ENCODE results near the gene SHB.

Gene SHB

DNA sequence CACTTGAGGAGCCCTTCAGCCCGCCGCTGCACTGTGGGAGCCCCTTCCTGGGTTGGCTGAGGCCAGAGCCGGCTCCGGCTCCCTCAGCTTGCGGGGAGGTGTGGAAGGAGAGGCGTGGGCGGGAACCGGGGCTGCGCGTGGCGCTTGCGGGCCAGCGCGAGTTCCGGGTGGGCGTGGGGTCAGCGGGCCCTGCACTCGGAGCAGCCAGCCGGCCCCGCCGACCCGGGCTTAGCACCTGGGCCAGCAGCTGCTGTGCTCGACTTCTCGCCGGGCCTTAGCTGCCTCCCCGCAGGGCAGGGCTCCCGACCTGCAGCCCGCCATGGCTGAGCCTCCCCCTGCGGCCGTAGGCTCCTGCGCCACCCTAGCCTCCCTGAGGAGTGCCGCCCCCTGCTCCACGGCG, 6.2 kb upstream of the SHB start:
- Mint-ChIP-seq H3K36me3 (no peaks in the 10 kb centered on the region), H3K4me3 (no peak overlapping the region), H3K27ac (no peak overlapping the region), H3K9me3 (ENCODE audit: low read depth) (no peaks in the 10 kb centered on the region), H3K4me1 (ENCODE audit: low read depth) (peaks cover 13% of the 10 kb centered on the region), H3K27me3 (peaks cover 12% of the 10 kb centered on the region)

DNA sequence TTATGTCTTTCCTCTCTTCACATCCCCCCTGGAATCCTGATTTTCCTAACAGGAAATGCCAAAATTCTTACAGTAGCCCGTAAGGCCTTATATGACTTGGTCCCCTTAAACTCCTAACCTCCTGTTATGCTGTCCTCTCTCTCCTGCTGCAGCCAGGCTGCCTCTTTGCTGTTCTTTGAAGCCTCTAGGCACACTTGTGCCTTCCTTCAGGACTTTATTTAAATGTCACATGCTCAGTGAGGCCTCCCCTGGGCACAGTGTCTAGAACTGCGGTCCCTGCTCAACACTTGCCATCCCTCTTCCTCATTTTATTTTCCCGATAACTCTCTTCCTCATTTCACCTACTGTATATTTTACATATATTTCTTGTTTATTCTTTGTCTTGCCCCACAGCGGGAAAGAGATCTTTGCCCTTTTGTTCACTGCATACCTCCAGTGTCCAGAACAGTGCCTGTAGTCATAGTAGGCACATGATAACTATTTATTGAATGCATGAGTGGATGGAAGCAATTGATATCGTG, 5.5 kb upstream of the SHB start:
- Mint-ChIP-seq H3K36me3 (no peaks in the 10 kb centered on the region), H3K4me3 (no peak overlapping the region), H3K4me1 (ENCODE audit: low read depth) (peaks cover 17% of the 10 kb centered on the region), H3K9me3 (ENCODE audit: low read depth) (no peaks in the 10 kb centered on the region), H3K27ac (no peak overlapping the region), H3K27me3 (peaks cover 12% of the 10 kb centered on the region)

DNA sequence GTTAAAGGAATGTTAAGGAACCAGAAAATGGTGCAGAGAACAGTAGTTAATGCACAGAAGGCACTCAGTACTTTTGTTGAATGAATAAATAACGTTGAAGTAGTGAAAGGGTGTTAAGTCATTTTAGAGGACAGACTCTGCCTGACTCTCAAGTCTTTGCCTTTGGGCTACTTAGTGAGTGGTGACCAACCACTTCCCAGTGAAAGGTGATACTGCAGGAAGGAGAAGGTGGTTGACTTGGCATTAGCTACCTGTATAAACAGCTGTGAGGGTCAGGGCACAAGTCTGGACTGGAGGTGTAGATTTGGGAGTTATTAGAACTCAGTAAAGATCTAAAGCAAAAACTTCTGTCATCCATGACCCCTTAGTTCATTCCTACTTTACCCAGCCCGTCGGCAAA, 4.9 kb upstream of the SHB start:
- Mint-ChIP-seq H3K4me1 (ENCODE audit: low read depth) (peaks cover 17% of the 10 kb centered on the region), H3K36me3 (no peaks in the 10 kb centered on the region), H3K27ac (no peak overlapping the region), H3K27me3 (peaks cover 7% of the 10 kb centered on the region), H3K4me3 (no peak overlapping the region), H3K9me3 (ENCODE audit: low read depth) (no peaks in the 10 kb centered on the region)

DNA sequence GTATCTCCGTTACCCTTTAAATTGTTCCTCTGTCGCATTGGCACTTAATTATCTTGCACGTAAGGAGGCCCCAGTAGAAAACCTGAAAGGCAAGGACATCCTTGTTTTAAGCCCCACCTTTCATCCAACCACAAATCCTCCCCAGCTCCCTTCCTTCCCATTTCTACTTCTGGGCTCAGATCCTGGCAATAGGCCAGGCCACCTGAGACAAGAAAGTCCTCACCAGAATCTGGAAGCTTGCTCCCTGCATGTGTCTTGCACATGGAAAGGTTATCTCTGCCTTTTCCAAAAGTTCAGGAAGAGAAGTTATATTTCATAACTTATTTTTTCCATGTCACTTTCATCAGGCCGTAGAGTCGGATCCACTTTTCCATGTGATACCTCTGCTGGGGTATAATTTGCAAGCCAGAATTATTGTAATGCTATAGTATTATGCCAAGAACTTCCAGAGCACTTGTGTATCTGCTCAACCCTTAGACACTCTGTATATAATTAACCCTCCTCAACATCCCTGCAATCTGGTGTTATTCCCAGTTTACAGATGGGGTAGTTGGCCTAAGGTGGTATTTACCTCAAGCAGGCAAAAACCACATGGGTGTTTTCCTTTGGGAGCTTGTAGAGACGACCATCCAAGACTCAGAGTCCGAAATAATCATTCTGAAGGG, 2.6 kb upstream of the SHB start:
- Mint-ChIP-seq H3K4me1 (ENCODE audit: low read depth) (peaks cover 22% of the 10 kb centered on the region), H3K36me3 (no peaks in the 10 kb centered on the region), H3K27me3 (peaks cover 2% of the 10 kb centered on the region), H3K27ac (no peak overlapping the region), H3K9me3 (ENCODE audit: low read depth) (no peaks in the 10 kb centered on the region), H3K4me3 (no peak overlapping the region)

DNA sequence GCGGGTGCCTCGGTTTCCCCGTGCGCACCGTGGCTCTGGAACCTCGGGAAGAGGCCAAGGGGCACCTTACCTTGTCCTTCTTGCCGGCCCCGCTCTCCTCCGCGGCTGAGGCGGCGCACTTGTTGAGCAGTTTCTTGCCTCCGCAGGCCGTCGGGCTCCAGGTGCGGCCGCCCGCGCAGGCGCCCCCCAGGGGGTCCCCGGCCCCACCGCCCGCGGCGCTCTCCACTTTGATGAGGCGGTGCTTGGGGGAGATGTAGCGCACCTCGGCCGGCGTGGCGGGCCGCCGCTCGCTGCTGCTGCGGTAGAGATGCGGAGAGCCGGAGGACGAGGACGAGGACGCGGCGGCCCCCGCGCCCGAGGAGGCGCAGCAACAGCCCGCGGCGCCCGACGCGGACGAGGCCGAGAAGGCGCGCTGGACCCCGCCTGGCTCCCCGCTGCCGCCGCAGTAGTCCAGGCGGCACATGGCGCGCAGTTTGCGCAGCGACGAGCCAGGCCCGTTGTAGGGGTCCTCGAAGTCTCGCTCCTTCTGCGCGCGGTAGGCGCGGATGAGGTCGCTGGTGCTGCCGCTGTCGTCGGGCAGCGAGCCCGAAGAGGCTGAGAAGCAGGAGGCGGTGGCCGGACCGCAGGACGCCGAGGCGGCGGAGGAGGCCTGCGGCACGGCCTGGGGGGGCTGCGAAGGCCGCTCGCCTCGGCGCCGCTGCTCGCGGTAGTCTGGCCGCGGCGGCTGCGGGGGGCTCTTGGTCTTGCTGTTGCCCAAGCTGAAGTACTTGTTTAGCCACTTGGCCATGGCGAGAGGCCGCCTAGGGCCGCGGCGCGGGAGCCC, 957 bp downstream of the SHB start:
- Mint-ChIP-seq H3K27ac (no peak overlapping the region), H3K36me3 (no peaks in the 10 kb centered on the region), H3K4me1 (ENCODE audit: low read depth) (peaks cover 24% of the 10 kb centered on the region), H3K27me3 (peaks cover 1% of the 10 kb centered on the region), H3K9me3 (ENCODE audit: low read depth) (no peaks in the 10 kb centered on the region), H3K4me3 (peak overlapping the region; percentile 86)

DNA sequence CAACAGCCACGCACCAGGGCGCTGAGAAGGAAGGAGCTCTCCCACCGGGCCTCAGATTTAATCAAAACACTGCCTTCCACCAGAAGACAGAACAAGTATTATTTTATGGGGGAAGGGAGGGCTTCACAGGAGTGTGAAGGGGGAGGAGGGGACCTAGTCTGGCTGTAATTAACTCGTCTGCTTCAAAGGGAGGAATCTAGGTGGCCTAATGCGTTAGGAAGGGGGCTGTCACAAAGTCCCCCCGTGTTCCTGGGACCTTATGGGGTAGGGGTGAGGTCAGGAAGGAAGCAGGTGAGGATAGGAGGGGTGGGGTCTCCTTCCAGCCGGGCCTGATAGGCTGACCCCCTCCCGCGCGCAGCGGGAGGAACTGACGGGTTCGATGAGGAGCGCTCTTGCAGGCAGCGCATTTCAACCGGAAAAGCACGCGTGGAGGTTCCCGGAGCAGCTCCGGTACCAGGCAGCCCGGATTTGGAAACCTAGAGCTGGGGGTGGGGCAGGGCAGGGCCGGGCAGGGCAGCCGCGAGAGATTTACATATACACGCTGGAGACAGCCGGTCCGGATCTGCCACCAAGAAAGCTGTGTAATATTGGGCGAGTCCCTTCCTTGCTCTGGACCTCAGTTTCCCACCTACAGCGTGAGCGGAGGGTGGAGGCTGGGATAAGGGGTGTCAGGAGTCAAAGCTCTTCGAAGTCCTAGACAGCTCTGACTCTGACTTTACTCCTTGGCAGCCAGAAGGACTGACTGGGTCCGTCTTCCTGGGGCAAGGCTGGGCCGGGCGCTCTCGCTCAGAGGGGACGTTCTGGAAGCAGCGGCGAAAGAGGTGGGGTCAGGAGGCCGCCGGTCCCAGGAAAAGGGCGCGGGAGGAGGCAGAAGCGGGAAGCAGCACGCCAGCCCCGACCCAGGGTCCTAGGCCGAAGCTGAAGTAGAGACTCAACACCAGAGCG, 1.8 kb downstream of the SHB start:
- Mint-ChIP-seq H3K27me3 (peaks cover 1% of the 10 kb centered on the region), H3K4me3 (peak overlapping the region; percentile 86), H3K4me1 (ENCODE audit: low read depth) (peaks cover 24% of the 10 kb centered on the region), H3K9me3 (ENCODE audit: low read depth) (no peaks in the 10 kb centered on the region), H3K27ac (no peak overlapping the region), H3K36me3 (no peaks in the 10 kb centered on the region)

DNA sequence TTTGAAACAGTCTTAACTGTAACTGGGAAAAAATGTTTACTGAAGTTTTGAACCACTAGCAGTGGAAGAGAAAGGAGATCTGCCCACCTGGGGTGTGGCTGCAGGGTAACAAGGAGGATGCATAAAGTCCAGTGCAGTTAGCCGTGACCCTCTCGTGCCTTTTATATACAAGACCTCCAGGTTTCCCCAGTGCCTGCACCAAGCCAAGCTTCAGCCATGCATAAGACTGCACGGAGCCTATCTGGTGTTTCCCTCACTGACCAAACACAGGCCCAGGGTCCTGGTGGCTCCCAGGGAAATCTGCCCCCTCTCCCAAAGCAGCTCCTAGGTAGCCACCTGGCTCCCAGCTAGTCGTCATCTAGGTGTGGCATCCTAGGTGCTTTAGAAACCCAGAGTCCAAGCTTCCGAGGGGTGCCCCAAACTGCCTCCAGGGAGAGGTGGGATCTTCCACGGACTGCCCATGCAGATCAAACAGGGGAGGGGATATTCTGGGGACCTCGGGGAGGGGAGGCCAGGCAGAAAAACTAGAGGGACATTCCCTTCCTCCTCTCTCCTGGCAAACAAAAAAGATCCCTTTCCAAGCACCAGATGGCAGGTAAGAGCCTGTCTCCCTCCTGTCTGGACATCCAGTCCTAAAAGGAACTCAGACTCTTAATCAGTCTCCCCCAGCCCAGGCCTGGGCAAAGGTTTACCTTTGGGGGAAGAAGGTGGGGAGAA, 2.7 kb downstream of the SHB start:
- no peak overlapping the region for H3K27ac Mint-ChIP-seq
- no peaks in the 10 kb centered on the region for H3K36me3 Mint-ChIP-seq
- H3K9me3 Mint-ChIP-seq (ENCODE audit: low read depth): no peaks in the 10 kb centered on the region
- H3K27me3 Mint-ChIP-seq: peaks cover 1% of the 10 kb centered on the region
- H3K4me1 Mint-ChIP-seq (ENCODE audit: low read depth): peaks cover 24% of the 10 kb centered on the region
- peak overlapping the region; percentile 86 for H3K4me3 Mint-ChIP-seq

DNA sequence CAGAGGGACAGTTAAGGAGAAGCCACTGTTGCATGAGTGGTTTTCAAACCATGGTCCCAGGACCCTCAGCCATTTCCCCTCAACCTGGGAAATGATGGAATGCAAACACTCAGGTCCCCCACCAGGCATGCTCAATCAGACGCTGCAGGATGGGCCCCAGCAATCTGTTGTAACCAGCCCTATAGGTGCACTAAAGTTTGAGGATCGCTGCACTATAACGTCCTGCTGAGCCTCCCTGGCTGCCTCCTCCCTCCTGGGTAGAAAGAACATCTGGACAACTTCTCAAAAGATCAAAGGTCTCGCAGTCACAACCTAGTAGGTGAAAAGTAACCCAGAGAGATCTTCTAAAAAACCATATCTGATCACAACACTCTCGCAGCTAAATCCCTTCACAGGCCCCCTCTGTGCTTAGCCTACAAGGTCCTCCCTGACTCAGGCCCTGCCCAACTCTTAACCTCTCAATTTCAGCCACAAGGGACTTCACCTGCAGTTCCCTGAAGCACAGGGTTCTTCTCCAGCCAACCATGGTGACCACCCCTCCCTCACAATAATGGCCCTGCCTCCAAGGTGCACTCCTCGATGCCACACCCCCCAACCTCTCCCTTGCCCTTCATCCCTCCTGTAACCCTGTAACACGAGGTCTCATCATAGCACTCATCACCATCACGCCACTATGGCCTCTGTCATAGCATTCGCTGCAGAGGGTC, 3.5 kb downstream of the SHB start:
- Mint-ChIP-seq H3K4me1 (ENCODE audit: low read depth) (peaks cover 21% of the 10 kb centered on the region), H3K27ac (no peak overlapping the region), H3K4me3 (no peak overlapping the region), H3K27me3 (peaks cover 1% of the 10 kb centered on the region), H3K36me3 (no peaks in the 10 kb centered on the region), H3K9me3 (ENCODE audit: low read depth) (no peaks in the 10 kb centered on the region)

DNA sequence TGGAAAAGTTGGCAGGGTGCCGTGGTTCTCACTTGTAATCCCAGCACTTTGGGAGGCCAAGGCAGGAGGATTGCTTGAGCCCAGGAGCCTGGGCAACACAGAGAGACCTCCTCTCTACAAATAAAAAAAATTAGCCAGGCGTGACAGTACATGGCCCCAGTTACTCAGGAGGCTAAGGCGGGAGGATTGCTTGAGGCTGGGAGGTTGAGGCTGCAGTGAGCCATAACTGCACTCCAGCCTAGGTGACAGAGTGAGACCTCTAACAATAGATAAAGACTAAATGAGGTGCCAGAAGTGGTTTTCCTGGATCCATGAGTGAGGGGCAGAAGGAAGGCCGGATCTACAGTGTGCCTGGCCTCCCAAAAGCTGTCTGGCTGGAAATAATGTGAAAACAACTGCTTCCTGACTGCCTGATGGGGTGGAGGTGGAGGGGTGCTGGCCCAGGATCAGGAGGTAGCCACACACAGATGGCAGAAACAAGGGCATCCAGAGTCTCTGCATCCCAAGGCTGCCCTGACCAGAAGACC, 4.1 kb downstream of the SHB start:
- Mint-ChIP-seq H3K4me1 (ENCODE audit: low read depth) (peaks cover 18% of the 10 kb centered on the region), H3K36me3 (no peaks in the 10 kb centered on the region), H3K27me3 (peaks cover 1% of the 10 kb centered on the region), H3K9me3 (ENCODE audit: low read depth) (no peaks in the 10 kb centered on the region), H3K4me3 (no peak overlapping the region), H3K27ac (no peak overlapping the region)

DNA sequence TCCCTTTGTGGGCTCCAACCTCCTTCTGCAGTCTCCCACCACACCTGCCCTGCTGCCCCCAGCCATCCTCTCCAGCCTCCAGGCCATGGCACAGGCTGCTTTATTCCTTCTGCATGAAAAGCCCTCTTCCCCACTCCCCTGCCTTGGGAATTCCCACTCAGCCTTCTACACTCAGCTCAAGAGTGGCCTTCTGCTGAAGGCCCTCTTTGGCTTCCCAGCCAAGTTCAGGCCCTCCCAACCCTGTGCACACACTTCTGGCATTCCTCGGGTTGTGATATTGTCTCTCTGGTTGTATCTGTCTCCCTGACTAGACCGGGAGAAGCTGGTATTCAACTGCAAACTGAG, 5.7 kb downstream of the SHB start:
- Mint-ChIP-seq H3K27ac (no peak overlapping the region), H3K4me3 (no peak overlapping the region)

DNA sequence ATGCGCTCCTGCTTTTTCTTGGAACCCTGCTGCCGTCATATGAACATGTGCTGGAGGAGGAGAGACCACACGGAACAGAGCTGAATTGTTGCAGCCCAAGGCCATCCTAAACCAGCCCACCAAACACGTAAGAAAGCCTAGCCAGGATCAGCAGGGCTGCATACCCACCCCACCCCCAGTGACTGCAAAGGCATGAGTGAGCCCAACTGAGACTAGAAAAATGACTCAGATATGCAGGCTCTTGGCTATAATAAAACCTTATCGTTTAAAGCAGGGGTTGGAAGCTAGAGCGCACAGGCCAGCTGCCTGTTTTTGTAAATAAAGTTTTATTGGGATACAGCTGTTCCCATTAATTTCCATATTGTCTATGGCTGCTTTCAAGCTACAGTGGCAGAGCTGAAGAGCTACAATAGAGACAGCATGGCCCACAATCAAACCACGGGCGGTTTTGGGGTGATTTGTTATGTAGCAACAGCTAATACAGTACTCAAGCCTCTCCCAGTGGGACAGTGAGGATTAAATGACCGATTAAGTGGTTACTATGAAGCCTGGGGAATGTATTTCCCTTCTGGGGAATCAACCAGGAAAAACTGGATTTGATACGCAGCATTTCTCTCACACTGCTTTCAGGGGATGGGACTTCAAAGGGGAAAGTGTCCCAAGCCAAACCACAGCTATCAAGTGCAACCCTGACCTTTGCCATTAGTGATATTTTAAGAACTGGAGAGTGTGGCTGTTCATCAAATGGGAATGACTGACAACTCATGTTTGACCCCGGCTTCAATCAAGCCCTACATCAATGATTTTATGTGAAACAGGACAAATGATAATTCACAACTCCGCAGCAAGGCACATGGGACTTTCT, 6.3 kb downstream of the SHB start:
- no peak overlapping the region for H3K4me3 Mint-ChIP-seq
- no peak overlapping the region for H3K27ac Mint-ChIP-seq
- peaks cover 1% of the 10 kb centered on the region for H3K27me3 Mint-ChIP-seq
- H3K36me3 Mint-ChIP-seq: no peaks in the 10 kb centered on the region
- H3K4me1 Mint-ChIP-seq (ENCODE audit: low read depth): peaks cover 14% of the 10 kb centered on the region
- H3K9me3 Mint-ChIP-seq (ENCODE audit: low read depth): no peaks in the 10 kb centered on the region

More for the DNA sequence above, 5.7 kb downstream of the SHB start:
- H3K27me3 Mint-ChIP-seq: peaks cover 1% of the 10 kb centered on the region
- H3K4me1 Mint-ChIP-seq (ENCODE audit: low read depth): peaks cover 14% of the 10 kb centered on the region
- H3K9me3 Mint-ChIP-seq (ENCODE audit: low read depth): no peaks in the 10 kb centered on the region
- H3K36me3 Mint-ChIP-seq: no peaks in the 10 kb centered on the region

DNA sequence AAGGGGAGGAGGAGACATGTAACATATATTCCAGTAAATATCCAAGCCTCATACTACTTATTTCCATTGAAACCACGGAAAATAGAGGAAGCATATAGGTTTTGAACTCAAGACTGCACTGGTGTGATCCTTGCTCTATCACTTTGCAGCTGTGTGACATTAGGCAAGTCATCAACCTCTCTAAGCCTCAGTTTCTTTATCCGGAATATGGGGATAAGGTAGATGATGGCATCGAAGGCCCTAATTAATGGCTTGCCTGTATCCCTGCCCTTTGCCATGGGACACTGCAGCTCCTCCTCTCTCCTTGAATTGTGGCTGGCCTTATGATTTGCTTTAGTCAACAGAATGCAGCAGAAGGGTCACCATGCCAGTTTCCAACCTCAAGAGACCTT, 6.9 kb downstream of the SHB start:
- Mint-ChIP-seq H3K27me3 (no peaks in the 10 kb centered on the region), H3K27ac (no peak overlapping the region), H3K4me3 (no peak overlapping the region), H3K4me1 (ENCODE audit: low read depth) (peaks cover 9% of the 10 kb centered on the region), H3K9me3 (ENCODE audit: low read depth) (no peaks in the 10 kb centered on the region), H3K36me3 (no peaks in the 10 kb centered on the region)

DNA sequence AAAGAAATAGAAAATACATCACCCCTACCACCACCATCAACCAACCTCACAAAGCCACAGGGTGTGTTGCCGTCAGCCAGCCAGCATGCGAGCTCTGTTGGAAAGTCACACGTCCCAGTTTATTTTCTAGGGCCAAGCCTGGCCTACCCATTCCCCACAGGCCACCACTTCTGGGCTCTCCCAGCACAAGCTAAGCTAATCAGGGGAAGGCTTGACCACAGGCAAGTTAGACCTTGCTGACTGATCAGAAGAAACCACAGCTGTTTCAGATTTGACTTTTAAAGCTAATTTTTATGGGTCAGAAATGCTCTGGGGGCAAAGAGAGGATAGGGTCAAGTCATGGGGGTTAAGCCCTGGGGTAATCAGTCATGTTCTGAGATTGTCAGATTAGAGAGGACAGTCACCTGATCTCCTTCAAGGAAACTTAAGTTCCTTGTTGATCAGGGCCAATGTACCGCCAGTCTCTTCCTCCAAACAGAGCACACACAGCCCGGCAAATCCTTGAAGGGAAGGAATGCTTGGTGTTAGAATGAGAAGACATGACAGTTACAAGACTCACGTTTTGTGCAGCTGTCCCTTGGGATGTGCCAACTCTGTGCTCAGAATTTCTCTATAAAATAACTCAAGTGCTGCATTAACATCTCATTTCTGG, 7.6 kb downstream of the SHB start:
- no peaks in the 10 kb centered on the region for H3K9me3 Mint-ChIP-seq (ENCODE audit: low read depth)
- no peaks in the 10 kb centered on the region for H3K27me3 Mint-ChIP-seq
- H3K4me1 Mint-ChIP-seq (ENCODE audit: low read depth): peaks cover 5% of the 10 kb centered on the region
- no peaks in the 10 kb centered on the region for H3K36me3 Mint-ChIP-seq
- no peak overlapping the region for H3K27ac Mint-ChIP-seq
- no peak overlapping the region for H3K4me3 Mint-ChIP-seq
